HG03378 (cell line): ENCODE results near the gene UNC119B.
"Not testable (repeated sequence)": the region's sequence is repeated elsewhere in the genome, so short reads cannot be mapped to it uniquely, and the experiment has no call there.

Source experiments
- ATAC-seq: cut with Tn5 transposase; IDR thresholded peaks from one replicate; pipeline ENCODE4 v1.9.1; 2021; ENCODE audit warnings: mild to moderate bottlenecking, moderate library complexity; ENCODE audit not compliant: unreplicated experiment

UNC119B gene

DNA sequence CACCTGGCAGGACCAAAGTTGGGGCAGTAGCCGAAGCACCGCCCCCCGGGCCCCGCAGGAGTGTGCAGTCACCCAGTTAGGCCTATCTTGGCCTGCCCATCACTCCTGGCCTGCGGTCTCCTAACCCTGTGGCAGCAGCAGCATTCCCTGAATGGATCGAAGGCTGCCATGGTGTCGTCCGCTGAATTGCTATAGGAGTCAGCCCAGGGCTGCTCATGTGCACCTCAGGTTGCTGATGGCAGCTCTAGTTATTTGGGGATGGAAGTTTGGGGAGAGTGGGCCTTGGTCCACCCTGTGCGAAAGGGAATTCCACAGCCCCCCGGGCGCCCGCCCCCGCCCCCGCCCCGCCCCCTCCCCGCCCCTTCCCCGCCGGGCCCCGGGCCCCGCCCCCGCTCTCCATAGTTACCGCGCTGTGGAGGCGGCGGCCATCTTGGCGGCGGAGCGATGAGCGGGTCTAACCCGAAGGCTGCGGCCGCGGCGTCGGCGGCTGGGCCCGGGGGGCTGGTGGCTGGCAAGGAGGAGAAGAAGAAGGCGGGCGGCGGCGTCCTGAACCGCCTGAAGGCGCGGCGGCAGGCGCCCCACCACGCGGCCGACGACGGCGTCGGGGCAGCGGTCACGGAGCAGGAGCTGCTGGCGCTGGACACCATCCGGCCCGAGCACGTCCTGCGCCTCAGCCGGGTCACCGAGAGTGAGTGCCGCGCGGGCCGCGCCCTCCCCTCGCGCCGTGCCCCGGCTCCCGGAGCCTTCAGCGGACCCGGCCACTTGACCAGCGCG, at the start of gene UNC119B:
UNC119B (plus strand) TSS at position 428 of the 774 bp plus-strand sequence; CDS start at position 445, 17 bp downstream.
- no peak for ATAC-seq

DNA sequence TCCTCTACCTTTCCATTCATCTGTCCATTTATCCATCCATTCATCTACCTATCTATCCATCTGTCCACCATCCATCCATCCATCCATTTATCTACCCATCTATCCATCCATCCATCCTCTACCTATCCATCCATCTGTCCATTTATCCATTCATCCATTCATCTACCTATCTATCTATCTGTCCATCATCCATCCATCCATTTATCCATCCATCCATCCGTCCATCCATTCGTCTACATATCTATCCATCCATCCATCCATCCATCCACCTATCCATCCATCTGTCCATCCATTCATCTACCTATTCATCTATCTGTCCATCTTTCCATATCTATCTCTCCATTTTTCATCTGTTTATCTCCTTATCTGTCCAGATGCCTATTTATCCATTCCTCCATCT, 48.8 kb upstream of the UNC119B start:
- no peak for ATAC-seq

DNA sequence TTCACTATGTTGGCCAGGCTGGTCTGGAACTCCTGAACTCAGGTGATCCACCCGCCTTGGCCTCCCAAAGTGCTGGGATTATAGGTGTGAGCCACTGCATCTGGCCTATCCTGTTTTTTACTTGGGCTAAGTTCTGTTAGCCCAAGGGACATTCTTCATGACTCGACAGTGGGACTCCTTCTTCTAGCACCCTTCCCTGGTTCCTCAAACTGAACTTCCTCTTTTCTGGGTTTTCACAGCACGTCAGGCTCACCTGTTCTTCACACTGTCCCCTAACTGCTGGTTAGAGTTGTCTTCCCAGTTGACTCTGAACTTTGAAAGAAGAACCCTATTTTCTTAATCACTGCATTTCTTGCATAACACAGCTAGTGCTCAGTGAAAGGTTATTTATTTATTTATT, 47.4 kb upstream of the UNC119B start:
- no peak for ATAC-seq

DNA sequence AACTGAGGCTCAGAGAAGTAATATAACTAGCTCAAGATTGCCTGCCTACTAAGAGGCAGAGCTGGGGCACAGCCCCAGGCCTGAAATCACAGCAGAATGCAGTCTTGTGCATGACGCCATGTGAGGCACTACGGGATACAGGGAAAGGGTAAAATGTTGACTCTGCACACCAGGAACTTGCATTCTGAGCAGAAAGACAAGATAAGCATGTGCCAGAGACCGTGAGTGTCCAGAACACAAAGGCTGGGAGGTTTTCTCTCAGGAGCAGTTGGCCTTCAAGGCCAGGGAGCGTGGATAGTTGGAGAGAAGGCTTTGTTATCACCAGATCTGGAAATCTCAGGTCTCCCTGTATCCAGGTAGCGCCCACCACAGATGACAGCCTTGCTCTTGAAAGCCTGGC, 46.5 kb upstream of the UNC119B start:
- no peak for ATAC-seq

DNA sequence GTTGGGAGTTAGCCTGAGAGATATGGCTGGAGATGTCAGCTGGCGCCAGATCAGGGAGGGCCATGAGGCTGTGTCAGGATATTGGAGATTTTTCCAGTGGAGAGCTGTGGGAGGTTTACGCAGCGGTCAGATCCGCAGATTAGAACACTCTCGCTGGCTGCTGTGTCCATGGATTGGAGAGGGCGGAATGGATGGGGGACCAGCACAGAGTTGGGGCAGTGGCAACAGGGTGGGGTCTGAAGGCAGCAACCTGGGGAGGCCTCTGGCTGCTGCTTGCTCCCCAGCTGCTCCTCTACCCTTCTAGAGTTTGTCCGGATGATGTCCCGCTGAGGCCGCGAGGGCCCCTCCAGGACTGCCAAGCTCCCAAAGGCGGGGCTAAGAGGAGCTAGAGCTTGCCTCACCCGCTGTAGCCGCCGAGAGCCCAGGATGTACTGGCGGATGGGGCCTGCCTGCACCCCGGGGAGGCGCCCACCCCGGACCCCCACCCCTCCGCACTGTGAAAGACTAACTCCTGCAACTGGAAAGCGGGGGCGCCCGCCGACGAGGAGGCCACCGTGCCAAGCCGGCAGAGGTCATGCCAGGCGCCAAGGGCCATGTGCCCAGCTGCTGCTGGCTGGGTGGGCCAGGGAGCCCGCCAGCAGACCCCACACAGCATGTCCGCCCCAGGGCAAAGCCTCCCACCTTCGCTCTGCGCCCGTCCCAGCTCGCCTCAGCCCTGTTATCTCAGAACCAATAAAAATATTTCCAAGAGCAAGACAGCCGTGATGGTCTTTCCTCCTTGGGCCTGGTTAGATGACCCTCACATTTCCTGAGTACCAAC, 43.5 kb upstream of the UNC119B start:
- ATAC-seq: no peak

DNA sequence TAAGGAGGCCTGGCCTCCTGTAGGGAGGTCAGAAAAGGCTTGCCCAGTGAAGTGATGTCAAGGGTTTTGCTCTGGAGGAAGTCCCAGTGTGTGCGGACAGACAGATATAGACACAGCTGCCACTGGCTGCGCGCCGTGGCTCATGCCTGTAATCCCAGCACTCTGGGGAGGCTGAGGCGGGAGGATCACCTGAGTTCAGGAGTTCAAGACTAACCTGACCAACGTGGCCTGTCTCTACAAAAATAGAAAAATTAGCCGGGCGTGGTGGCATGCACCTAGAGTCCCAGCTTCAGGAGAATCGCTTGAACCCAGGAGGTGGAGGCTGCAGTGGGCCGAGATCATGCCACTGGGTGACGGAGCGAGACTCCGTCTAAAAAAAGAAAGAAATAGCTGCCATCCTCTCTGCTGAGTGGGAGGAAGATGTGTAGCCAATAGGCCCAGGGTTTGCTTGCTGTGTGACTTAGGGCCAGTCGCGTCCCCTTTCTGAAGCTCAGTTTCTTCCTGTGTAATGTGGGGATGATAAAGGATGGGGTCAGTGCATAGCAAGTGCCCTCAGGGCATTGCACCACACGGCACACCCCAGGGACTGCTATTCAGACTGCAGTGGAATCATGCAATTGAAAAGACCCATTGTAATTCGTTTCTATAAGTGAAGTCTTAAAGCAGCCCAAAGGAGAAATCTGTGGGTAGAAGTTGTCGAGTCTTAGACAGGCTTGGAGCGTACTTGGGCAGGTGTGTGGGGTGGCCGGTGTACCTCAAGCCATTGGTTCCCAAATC, 42.0 kb upstream of the UNC119B start:
- no peak for ATAC-seq

DNA sequence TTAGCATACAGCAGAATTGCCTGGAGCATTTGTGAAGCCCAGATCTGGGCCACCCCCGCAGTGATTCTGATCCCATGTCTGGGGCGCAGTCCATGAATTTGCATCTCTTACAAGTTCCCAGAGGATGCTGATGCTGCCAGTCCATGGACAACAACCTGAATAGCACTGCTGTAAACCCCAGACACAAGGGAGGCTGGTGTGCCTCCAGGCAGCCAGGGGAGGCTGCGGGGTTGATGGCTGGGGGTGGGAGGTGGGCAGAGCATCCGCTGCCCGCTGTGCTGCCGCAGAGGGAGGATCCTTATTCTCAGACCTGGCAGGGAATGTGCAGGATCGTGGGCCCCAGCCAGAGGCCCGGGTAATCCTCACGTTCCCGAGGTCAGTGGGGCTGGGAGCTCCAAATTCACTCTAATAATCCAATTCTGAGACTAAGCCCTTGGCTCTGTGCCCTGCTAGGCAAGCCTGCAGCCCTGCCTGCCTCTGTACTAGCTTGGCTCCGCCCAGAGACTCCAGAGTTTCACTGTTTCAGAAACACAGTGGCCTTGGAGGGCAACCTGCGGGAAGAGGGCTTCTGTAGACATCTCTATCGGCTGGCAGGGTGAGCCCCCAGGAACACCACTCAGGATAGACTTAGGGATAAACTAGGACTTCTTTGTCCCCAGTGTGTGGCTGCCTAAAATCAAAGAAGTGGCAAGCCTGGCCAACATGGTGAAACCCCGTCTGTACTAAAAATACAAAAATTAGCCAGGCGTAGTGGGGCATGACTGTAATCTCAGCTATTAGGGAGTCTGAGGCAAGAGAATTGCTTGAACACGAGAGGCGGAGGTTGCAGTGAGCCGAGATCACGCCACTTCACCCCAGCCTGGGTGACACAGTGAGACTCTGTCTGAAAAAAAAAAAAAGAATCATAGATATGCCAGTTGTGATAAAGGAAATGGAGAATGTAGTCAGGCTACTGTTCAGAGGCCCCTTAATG, 41.1 kb upstream of the UNC119B start:
- ATAC-seq: peak; percentile 58

DNA sequence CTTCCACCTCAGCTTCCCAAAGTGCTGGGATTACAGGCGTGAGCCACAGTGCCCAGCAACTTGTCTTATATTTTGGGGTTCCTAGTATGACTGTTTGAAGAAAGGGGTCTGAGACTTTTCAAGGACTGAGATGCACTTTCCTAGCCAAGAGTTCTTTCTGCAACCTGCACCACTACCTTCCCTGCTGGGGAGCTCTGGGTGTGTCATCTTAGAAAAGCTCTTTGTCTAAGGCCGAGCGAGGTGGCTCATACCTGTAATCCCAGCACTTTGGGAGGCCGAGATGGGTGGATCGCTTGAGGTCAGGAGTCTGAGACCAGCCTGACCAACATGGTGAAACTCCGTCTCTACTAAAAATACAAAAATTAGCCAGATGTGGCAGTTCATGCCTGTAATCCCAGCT, 40.0 kb upstream of the UNC119B start:
- not testable (repeated sequence) for ATAC-seq

DNA sequence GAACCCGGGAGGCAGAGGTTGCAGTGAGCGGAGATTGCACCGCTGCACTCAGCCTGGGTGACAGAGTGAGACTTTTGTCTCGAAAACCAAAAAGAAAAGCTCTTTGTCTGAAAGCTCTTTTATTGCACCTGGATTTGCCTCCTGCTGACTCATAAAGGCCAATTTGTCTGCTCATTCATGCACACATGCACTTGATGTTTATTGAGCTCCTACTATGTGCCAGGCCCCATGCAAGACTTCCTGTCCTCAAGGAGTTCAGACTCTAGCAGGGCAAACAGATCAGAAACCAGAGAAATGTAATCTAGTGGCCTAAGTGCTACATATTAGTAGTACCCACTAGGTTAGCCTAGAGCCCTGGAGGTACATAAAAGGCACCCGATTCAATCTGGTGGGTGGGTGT, 39.6 kb upstream of the UNC119B start:
- ATAC-seq: no peak

DNA sequence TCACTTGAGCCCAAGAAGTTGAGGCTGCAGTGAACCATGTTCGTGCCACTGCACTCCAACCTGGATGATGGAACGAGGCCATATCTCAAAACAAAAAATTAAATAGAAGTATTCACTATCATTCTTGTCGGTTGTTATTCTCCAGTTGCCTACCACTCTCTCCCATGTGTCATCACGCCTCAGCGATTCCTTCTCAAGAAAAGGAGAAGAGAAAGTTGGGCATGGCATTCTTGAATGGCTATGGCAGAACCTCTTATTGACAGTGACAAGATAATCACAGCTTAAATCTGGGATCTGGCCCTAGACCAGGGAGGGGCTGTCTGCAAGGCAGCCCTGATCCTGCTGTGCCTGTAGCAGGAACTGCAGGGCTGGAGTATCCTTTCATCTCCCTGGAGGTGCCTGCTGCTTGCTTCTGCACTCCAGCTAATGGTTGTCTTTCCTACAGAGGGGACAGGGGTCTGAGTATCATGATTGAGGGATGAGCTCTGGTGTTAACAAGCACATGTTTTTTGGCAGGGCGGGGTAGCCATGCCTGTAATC, 36.1 kb upstream of the UNC119B start:
- ATAC-seq: no peak

DNA sequence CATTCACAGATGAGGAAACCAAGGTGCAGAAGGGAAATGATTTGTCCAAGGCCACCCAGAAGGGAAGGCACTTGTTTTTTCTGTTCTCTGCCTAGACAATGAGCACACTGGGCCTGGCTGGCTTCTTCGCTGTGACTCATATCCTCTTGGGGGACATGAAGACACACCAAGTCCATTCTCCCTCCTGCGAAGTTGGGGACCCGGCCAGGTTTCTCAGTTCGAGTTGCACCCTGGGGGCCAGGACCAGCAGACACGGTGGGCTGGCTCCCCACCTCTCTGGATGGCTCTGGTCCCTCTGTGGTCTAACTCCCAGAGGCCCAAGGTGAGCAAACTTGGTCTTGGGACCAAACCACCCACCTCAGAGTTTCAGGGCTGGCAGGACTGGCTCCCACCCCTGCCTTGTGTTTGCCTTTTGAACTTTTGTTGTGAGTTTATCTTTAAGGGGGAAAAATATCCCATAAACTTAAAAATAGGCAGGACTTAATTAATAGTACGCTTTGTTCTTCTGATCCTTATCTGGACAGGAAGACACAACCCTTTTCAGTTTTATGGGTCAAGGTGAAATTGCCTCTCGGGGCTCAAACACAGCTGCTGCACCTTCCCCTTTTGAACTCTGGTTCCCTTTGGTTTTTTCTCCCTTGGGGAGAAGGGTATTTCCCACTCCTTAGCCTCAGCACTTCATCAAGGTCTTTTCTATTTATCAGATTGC, 32.3 kb upstream of the UNC119B start:
- peak; percentile 59 for ATAC-seq

DNA sequence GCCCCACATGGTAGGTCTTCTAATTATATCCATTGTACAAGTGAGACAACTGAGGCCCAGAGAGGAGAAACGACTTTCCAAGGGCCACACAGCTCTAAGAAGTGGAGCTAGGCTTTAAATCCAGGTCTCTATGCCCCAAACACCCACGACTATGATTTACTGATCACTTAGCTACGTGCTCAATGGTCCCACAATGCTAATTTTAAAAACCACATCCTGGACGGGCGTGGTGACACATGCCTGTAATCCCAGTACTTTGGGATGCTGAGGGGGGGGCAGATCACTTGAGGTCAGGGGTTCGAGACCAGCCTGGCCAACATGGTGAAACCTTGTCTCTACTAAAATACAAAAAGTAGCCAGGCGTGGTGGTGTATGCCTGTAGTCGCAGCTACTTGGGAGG, 31.7 kb upstream of the UNC119B start:
- ATAC-seq: no peak

DNA sequence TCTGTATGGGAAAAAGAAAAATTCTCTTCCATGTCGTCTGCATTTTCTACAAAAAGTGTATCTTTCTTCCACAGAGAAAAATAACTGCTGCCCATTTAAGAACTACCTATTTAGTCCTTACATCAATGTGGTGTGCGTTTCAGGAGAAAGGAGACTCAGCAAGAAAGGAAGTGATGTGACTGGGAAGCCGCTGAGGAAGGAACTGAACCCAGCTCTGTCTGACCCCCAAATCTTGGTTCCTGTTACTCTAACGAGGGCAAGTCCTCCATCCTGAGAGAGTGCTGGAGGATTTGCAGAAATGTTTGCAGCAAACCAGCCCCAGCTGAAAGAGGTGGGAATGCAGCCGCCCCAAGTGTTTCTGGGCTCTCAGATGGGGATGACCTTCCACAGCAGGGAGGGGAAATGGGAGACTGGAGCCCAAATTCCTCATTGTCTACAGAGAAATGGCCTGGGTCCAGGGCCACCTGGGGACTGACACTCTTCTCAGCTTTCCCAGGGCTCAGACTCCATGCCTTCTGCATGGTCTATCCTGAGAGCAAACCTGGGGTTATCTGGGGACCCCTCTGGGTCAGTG, 30.0 kb upstream of the UNC119B start:
- ATAC-seq: no peak

DNA sequence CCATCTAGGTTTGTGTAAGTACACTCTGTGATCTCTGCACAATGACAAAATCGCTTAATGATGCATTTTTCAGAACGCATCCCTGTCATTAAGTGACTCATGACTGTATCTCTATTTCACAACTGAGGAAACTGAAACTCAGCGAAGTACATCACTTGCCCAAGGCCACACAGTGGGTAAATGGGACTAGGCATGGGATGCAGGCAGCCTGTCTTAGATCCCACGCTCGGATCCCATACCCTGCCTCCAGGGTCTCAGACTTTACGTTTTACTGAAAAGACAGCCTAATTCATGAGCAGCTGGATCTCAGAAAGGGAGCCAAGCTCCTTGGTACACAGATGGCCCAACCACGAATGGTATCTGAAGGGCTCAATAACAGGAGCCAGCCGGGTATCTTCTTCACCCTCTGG, 25.7 kb upstream of the UNC119B start:
- ATAC-seq: no peak

DNA sequence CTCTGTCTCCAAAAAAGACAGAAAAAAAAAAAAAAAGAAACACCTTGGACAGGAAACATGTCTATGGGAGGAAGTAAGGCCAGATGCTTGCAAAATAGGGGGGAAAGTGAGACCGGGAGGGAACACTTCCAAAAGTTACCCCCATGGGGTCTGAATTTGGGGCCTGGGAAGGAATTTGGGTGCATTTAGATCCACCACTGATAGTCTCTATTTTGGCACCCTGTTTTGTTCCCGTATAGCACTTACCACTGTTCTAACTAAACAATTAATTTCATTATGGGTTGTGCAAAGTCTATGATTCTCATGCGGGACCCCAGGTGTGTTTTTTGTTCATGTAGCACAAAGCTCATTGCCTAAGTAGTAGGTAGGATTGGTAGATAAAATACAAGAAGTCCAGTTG, 24.7 kb upstream of the UNC119B start:
- no peak for ATAC-seq

DNA sequence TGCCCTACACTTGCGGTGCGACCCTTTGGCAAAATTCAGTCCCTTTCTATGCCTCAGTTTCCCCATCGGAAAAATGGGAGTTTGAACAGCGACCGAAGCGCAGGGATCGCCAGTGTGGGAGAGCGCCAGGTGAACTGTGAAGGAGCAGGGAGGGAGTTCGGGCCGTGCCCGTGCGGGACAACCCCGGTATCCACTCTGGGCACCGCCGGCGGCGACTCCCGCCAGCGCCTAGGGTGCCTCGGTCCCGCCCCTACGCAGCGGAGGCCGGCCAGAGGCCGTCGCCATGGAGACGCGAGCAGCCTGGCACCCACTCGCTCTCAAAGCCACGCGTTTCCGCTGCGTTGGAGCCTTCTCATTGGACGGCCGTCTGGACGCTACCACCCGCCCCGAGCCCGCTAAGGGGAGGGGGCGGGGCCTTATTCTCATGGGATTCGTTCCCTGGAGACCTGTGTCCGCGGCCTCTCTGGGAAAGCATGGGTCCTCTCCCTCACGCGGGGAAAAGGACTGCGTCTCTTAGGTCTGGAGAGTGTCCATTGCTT, 24.0 kb upstream of the UNC119B start:
- peak; percentile 60 for ATAC-seq

DNA sequence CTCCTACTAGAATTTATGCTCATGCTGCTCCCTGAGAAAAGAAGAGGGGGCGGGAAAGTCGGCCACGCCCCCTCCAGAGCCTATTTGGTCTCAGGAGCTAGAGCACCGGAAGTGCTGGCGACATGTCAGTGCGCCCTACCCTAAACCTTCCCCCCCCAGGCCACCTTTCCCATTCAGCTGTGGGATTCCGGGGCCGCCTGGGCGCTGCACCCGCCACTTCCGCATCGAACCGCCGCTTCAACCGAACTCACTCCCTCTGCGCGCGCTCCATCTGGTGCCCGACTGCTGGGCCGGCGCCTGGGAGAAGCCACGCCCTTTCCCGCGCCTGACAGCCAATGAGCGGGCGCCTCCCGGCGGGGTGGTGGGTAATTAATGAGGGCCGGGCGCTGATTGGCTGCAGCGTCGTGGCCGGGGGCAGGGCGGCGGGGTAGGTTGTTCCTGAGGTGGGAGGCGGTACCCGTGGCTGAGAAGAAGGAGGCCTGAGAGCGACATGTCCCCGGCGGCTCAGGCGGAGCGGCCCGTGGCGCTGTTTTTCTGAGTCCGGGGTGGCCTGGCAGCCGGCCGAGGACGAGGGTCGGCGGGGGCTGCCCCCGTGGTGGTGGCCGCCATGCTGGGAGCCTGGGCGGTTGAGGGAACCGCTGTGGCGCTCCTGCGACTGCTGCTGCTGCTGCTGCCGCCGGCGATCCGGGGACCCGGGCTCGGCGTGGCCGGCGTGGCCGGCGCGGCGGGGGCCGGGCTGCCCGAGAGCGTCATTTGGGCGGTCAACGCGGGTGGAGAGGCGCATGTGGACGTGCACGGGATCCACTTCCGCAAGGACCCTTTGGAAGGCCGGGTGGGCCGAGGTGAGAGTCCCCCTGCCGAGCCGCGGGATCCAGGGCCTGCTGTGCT, 23.3 kb upstream of the UNC119B start, which contains the start of gene MLEC:
MLEC (plus strand) TSS at position 460 of the 888 bp plus-strand sequence; CDS start at position 608, 148 bp downstream.
- ATAC-seq: peak; percentile 49
